ENCODE measurements around the gene HHAT.

DNA sequence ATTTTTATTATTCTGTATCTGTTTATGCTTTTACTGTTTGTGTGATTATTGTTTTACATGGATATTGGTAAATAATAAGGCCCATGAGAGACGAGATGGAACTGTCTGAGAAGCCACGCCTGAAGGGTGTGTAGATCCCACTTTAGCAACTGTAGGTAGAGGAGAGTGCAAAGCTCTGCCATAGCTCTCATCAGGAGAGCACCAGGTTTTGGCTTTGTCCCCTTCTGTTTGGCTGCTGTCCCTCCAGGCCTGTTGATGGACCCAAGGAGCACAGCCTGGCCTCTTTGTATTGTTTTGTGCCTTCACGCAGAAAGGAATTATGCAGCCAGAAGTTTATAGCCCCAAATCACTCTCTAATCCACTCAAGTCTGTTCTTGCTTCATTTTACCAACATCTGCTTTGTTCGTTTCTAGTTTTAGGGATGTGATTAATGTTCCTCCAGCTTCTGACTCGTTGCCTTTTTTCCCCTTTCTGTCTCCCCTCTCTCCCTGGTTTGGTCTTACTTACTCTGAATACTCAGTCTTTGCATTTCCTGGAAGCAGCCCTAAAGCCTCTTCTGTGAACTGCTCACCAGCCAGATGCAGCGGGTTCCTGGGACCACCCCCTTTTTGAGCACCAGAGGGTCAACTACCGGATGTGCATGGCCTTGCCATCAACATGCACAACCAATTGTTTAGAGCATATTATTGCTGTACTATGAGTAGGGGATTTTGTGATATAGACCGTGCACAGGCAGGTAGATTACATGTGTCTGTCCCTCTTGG is 127.3 kb downstream of the HHAT start:
- TF ChIP-seq GATA2 (IDR thresholded peaks at IDR 0.05; ENCODE audit: low read depth, low read length) (no peak), GATA3 (IDR thresholded peaks at IDR 0.05; ENCODE audit: low read depth, low read length) (no peak)

Measured in SH-SY5Y (cell line).